Endometrium (tissue), 2 donors: ENCODE measurements around the gene FMN1.

ENCODE experiments used
- FAIRE-seq: peaks from 2 replicates; lab custom pipeline; 2012; peaks lifted over from hg19 to GRCh38; lab: Jason Lieb, UNC
- donor health status: control.
- donor health status: control.

Gene FMN1

GRCh38 chr15:33198541-33198940 lies 4.0 kb upstream of the FMN1 start:
- no peak for FAIRE-seq

GRCh38 chr15:33197636-33198035 lies 3.1 kb upstream of the FMN1 start:
- FAIRE-seq, result no peak

- FAIRE-seq, result no peak
These were observed 277 bp downstream of the FMN1 start for GRCh38 chr15:33194237-33194636.

GRCh38 chr15:33191591-33191990 lies 2.9 kb downstream of the FMN1 start:
- FAIRE-seq, result no peak

GRCh38 chr15:33190539-33190938 lies 4.0 kb downstream of the FMN1 start:
- FAIRE-seq, result no peak

GRCh38 chr15:33188641-33189257 lies 5.8 kb downstream of the FMN1 start:
- FAIRE-seq, result no peak

- no peak for FAIRE-seq
These were observed 6.4 kb downstream of the FMN1 start for GRCh38 chr15:33188159-33188558.

- FAIRE-seq, result no peak
These were observed 11.2 kb downstream of the FMN1 start for GRCh38 chr15:33183334-33183733.

GRCh38 chr15:33182926-33183325 lies 11.6 kb downstream of the FMN1 start:
- no peak for FAIRE-seq

- FAIRE-seq, result no peak
These were observed 12.1 kb downstream of the FMN1 start for GRCh38 chr15:33182278-33182905.

GRCh38 chr15:33179874-33180273 lies 14.6 kb downstream of the FMN1 start:
- no peak for FAIRE-seq

GRCh38 chr15:33171202-33171601 lies 23.3 kb downstream of the FMN1 start:
- no peak for FAIRE-seq

- no peak for FAIRE-seq
These were observed 24.9 kb downstream of the FMN1 start for GRCh38 chr15:33169625-33170024.

- no peak for FAIRE-seq
These were observed 26.1 kb downstream of the FMN1 start for GRCh38 chr15:33168444-33168843.

GRCh38 chr15:33163816-33164215 lies 30.7 kb downstream of the FMN1 start:
- no peak for FAIRE-seq

GRCh38 chr15:33161209-33161608 lies 33.3 kb downstream of the FMN1 start:
- no peak for FAIRE-seq

GRCh38 chr15:33160581-33161165 lies 33.8 kb downstream of the FMN1 start:
- no peak for FAIRE-seq

GRCh38 chr15:33159726-33160453 lies 34.6 kb downstream of the FMN1 start:
- no peak for FAIRE-seq

- FAIRE-seq, result no peak
These were observed 36.1 kb downstream of the FMN1 start for GRCh38 chr15:33158366-33158765.

GRCh38 chr15:33157371-33158037 lies 37.0 kb downstream of the FMN1 start:
- FAIRE-seq, result no peak

GRCh38 chr15:33155691-33156420 lies 38.7 kb downstream of the FMN1 start:
- FAIRE-seq, result no peak
